AG04450 (cell line): ENCODE measurements around the gene PTPN20. TPM values are rescaled to one million over a fixed set of nuclear protein-coding genes. Genes with fewer than 3 reads are reported as not detected.

Experiments used
- CTCF ChIA-PET: fragments of 300-600, 350-600 bp; formaldehyde crosslinking; extraction: SDS; loops from one replicate; lab custom pipeline; 2022; ENCODE audit warnings: antibody characterized with exemption, inconsistent platforms; lab: Charles Lee
- POLR2A ChIA-PET: fragments of 350-600 bp; formaldehyde crosslinking; extraction: SDS; loops from one replicate; lab custom pipeline; 2021; ENCODE audit warnings: antibody characterized with exemption, inconsistent platforms; lab: Yijun Ruan, JAX
- DNase-seq: peaks from one replicate; pipeline ENCODE4 v3.0.0-alpha.2; 2011; ENCODE audit warnings: low read depth, low spot score
- H3K27ac ChIP-seq: one replicate; pipeline ENCODE4 v1.5.1; 2012; ENCODE audit warnings: low read depth, low read length, control low read depth
- H3K27me3 ChIP-seq: one replicate; pipeline ENCODE4 v1.6.0; 2012; ENCODE audit warnings: low read length; ENCODE audit not compliant: control insufficient read depth, insufficient read depth
- H3K4me3 ChIP-seq: 2 replicates; pipeline ENCODE4 v1.5.1; 2011; ENCODE audit warnings: mild to moderate bottlenecking, low read depth, low read length, control low read depth
- H3K9me3 ChIP-seq: 2 replicates; pipeline ENCODE4 v1.5.1; 2012; ENCODE audit warnings: low read length; ENCODE audit not compliant: control insufficient read depth, insufficient read depth
- polyA plus RNA-seq: library from polyadenylated mRNA; depleted of rRNA; stranded (reverse); fragments of >200 nt; gene quantifications from 2 replicates; pipeline ENCODE4 v1.2.3, GENCODE V29; 2011
- TF ChIP-seq, protein P1 (sequence below): IDR thresholded peaks from 2 replicates; pipeline ENCODE4 v1.5.1; 2011; ENCODE audit warnings: low read depth, low read length, control low read depth, inconsistent platforms

PTPN20 gene
- polyA plus RNA-seq, 1 experiment = not detected

DNA sequence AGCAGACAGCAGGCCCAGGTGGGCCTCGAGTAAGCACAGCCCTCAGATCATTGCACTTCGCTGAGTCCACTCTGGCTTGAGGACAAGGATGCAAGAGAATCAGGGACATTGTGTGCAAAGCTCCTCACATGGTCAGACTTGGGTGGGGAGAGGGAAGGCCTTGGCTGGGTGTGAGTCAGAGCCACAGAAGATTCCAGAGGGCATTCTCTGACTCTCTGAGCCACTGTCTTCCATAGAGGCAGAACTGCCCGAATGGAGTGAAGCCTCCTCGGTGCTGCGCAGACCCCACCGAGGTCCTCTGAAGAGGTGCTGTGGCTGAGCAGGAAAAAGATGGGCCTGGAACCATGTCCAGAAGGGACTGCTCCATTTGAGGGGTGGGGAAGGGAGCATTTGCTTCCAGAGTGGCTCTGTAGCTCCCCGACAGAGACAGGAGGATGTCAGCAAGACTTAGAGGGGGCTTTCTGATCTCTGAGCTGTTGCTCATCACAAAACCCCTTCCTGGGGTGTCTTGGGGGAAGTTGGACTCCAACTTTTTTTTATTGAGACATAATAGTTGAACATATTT, 120.8 kb downstream of the PTPN20 start:
- DNase-seq = no peak
- ChIA-PET POLR2A (no interaction called here), CTCF (interaction anchor here (1.0 to 2.1 kb wide), 3 partner anchors 16 to 309 kb away, joined by 3 to 12 read pairs (median 7); no protein-coding TSS in a partner anchor)
- H3K9me3 ChIP-seq = no peaks in the 10 kb centered on the region; the same call in 1 of the 2 replicates
- no peak overlapping the region for H3K27ac ChIP-seq
- TF ChIP-seq, protein P1, sequence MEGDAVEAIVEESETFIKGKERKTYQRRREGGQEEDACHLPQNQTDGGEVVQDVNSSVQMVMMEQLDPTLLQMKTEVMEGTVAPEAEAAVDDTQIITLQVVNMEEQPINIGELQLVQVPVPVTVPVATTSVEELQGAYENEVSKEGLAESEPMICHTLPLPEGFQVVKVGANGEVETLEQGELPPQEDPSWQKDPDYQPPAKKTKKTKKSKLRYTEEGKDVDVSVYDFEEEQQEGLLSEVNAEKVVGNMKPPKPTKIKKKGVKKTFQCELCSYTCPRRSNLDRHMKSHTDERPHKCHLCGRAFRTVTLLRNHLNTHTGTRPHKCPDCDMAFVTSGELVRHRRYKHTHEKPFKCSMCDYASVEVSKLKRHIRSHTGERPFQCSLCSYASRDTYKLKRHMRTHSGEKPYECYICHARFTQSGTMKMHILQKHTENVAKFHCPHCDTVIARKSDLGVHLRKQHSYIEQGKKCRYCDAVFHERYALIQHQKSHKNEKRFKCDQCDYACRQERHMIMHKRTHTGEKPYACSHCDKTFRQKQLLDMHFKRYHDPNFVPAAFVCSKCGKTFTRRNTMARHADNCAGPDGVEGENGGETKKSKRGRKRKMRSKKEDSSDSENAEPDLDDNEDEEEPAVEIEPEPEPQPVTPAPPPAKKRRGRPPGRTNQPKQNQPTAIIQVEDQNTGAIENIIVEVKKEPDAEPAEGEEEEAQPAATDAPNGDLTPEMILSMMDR = no peak
- H3K4me3 ChIP-seq = no peak overlapping the region
- peaks cover 4% of the 10 kb centered on the region for H3K27me3 ChIP-seq

DNA sequence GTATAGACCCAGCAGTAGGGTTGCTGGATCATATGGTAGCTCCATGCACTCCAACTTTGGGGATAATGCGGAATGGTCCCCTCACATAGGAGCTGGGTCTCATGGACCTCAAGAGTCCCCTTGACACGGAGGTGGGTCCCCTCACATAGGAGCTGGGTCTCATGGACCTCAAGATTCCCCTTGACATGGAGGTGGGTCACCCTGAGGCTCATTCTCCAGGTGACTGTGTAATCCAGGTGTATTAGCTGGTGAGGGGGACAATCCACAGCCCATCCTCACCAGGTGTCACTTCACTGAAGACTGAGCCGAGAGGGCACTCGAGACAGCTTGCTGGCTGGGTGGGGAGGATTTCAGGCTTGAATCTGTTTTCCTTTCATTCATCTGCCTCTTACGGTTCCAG, 121.9 kb downstream of the PTPN20 start:
- TF ChIP-seq, protein P1 = no peak
- H3K27me3 ChIP-seq = peaks cover 11% of the 10 kb centered on the region
- ChIA-PET CTCF (interaction anchor here (1.5 to 2.1 kb wide), 2 partner anchors 9 to 15 kb away, joined by 4 to 12 read pairs; no protein-coding TSS in a partner anchor), POLR2A (interaction anchor here (0.9 kb wide), 1 partner anchor 209 kb away, joined by 4 read pairs; no protein-coding TSS in a partner anchor)
- H3K27ac ChIP-seq = no peak overlapping the region
- no peak for DNase-seq
- H3K9me3 ChIP-seq = no peaks in the 10 kb centered on the region; the same call in 1 of the 2 replicates
- no peak overlapping the region for H3K4me3 ChIP-seq

DNA sequence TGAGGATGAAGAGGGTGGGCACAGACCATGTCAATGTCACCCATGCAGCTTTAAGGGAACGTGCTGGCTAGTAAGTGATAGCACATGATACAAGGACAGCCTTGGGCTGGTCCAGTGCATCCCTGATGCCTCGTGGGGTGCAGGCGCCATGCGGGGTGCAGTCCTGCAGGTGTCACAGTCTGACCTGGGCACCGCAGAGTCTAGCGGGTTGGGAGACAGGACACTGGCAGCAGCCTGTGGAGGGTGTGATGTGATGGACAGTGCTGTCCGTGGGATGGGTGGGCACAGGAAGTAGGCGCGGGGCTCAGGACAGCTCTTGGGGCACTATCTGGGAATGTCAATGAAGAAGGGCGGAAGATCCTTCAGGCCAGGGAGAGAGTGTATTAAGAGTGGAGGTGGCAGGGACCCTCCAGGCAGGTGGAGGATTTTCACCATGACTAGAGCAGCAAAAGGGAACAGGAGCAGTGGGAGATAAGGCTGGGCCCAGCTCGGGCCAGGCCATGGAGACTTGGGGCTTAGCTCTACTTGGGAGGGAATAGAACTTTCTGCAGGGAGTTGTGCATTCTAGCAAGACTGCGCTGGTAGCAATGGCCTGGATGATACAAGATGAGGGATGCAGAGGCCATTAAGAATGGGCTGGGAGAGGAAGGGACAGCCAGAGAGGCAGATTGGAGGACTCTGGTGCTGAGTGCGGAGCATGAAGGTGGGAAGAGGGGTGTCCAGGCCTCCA, 122.5 kb downstream of the PTPN20 start:
- ChIA-PET CTCF (interaction anchor here (0.7 to 2.1 kb wide), 4 partner anchors 9 to 14 kb away, joined by 3 to 12 read pairs (median 4); no protein-coding TSS in a partner anchor), POLR2A (no interaction called here)
- Histone ChIP-seq H3K27me3 (peaks cover 12% of the 10 kb centered on the region), H3K9me3 (no peaks in the 10 kb centered on the region; the same call in 1 of the 2 replicates), H3K27ac (no peak overlapping the region), H3K4me3 (no peak overlapping the region)
- TF ChIP-seq, protein P1 = no peak
- no peak for DNase-seq

DNA sequence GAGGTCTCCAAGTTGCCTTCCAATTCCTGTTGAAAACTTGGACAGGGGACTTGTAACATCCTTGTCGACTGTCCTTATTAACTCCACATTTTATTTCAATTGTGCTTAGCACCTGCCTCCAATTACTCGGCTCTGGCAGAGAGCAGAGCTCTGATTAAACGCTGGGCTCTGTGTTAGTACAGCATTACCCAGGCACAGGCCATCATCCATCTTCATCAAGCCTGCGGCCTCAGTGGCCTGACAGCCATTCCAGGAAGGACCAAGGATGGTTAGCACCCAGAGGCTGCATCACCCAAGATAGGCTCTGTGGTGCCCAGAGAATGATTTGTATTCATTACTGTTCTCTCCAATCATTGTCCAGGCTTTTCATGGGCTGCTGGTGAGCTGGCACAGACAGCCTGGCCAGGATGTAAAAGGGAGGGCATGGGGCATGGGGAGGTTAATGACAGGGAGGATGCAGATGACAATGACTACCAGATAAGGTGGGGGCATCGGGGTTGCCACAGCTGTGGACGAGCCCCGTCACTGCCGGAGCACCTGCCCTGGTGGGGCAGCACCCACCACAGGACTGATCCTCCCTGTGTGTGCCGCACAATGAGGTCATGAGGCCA, 123.3 kb downstream of the PTPN20 start:
- DNase-seq = no peak
- Histone ChIP-seq H3K4me3 (no peak overlapping the region), H3K9me3 (no peaks in the 10 kb centered on the region; the same call in 1 of the 2 replicates), H3K27me3 (peaks cover 12% of the 10 kb centered on the region), H3K27ac (no peak overlapping the region)
- ChIA-PET POLR2A (no interaction called here), CTCF (interaction anchor here (0.7 to 1.4 kb wide), 3 partner anchors 12 to 13 kb away, joined by 3 read pairs; no protein-coding TSS in a partner anchor)
- TF ChIP-seq, protein P1 = no peak
